ENCODE results near the gene SBF2. TPM values are rescaled to one million over a fixed set of nuclear protein-coding genes. Genes with fewer than 3 reads are reported as not detected.
"Not testable (repeated sequence)": the region's sequence is repeated elsewhere in the genome, so short reads cannot be mapped to it uniquely, and the experiment has no call there.

Gene SBF2
- total RNA-seq, 1 donor from 2014 or later: 38.5 TPM

GRCh38 chr11:10004526-10005113 is 289.4 kb downstream of the SBF2 start:
- H3K27ac ChIP-seq: no peak overlapping the region
- intact Hi-C loops (cut with DNase I): no loop called here
- no peaks in the 10 kb centered on the region for H3K4me1 ChIP-seq
- TF ChIP-seq CTCF (IDR thresholded peaks at IDR 0.05): no peak
- H3K27me3 ChIP-seq: no peaks in the 10 kb centered on the region
- H3K36me3 ChIP-seq: no peaks in the 10 kb centered on the region
- H3K9me3 ChIP-seq: no peaks in the 10 kb centered on the region
- no peak overlapping the region for H3K4me3 ChIP-seq
- DNase-seq: no peak
- no peak for ATAC-seq

DNA sequence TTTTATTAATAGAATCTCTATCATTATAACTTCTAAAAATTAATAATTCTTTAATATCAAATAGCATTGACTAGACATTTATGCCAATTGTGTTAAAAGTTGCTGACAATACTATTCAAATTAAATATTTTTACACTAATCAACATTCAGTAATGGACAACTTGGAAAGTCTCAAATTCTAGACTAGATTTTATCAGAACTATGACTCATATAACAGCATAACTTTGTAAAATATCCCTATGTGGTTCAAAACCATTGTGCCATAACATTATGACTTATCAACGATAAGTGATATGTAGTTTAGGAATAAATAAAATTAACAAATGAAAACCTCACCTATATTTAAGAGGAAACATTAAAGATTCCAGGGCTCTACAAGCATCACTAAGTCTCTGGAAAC is 291.8 kb downstream of the SBF2 start:
- intact Hi-C loops (cut with DNase I): no loop called here
- no peak for ATAC-seq
- H3K4me3 ChIP-seq: no peak overlapping the region

GRCh38 chr11:9992306-9992705 is 301.7 kb downstream of the SBF2 start:
- Histone ChIP-seq H3K9me3 (no peaks in the 10 kb centered on the region), H3K4me1 (no peaks in the 10 kb centered on the region), H3K36me3 (peaks cover 19% of the 10 kb centered on the region), H3K27me3 (no peaks in the 10 kb centered on the region), H3K27ac (no peak overlapping the region), H3K4me3 (no peak overlapping the region)
- no peak for TF ChIP-seq CTCF (IDR thresholded peaks at IDR 0.05)
- intact Hi-C loops (cut with DNase I): no loop called here
- ATAC-seq (no peak), DNase-seq (no peak)

More for the DNA sequence above, 291.8 kb downstream of the SBF2 start:
- no peaks in the 10 kb centered on the region for H3K9me3 ChIP-seq
- H3K36me3 ChIP-seq: no peaks in the 10 kb centered on the region
- no peak overlapping the region for H3K27ac ChIP-seq
- no peaks in the 10 kb centered on the region for H3K27me3 ChIP-seq
- no peaks in the 10 kb centered on the region for H3K4me1 ChIP-seq
- DNase-seq: no peak
- no peak for TF ChIP-seq CTCF (IDR thresholded peaks at IDR 0.05)

DNA sequence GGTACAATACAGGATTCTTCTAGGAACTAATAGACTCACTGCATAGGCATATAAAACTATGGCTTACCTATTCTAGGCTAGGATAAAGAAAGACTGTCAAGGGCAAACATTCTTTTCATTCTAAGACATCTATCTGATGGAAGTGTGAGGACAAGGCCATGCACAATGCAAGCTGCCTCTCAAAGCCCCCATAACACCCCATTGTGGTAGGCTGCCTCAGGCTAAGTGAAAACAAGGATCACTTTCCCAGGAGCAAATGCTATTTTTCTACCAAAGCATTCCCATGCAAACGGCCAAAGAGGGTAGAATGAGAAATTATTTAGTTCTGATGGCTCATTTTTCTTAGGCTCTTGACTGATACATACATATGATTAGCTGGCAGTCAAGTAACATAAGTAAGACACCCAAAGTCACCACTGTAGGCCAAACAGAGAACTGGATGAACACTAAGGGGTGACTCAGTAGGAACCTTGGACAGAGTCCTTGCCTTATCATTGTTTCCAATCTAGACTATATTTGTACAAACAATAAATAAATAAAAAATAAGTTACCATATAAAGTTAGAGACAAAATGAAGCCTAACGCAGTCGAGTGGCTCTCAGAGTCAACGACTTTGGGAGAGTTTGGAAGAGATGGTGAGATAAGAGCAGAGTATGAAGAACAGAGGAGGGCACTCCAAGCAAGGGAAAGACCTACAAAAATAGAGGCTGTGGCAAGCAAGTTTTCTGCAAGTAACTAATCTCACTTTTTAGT is 303.6 kb downstream of the SBF2 start:
- DNase-seq: no peak
- Histone ChIP-seq H3K4me3 (no peak overlapping the region), H3K27ac (no peak overlapping the region), H3K9me3 (no peaks in the 10 kb centered on the region), H3K4me1 (no peaks in the 10 kb centered on the region), H3K36me3 (peaks cover 15% of the 10 kb centered on the region), H3K27me3 (no peaks in the 10 kb centered on the region)
- TF ChIP-seq CTCF (IDR thresholded peaks at IDR 0.05): peak; percentile 24
- intact Hi-C loops (cut with DNase I): no loop called here
- no peak for ATAC-seq

- H3K9me3 ChIP-seq; H3K27me3 ChIP-seq; H3K36me3 ChIP-seq; intact Hi-C loops (cut with DNase I); ATAC-seq; H3K4me3 ChIP-seq; H3K27ac ChIP-seq; DNase-seq; H3K4me1 ChIP-seq: not testable (repeated sequence)
These were observed 306.7 kb downstream of the SBF2 start for GRCh38 chr11:9987303-9987702.

- Histone ChIP-seq H3K27me3 (no peaks in the 10 kb centered on the region), H3K9me3 (no peaks in the 10 kb centered on the region), H3K36me3 (no peaks in the 10 kb centered on the region), H3K4me1 (no peaks in the 10 kb centered on the region), H3K4me3 (no peak overlapping the region), H3K27ac (no peak overlapping the region)
- intact Hi-C loops (cut with DNase I): no loop called here
- ATAC-seq: no peak
- DNase-seq: no peak
- TF ChIP-seq CTCF (IDR thresholded peaks at IDR 0.05): no peak
These were observed 311.0 kb downstream of the SBF2 start for GRCh38 chr11:9982796-9983579.

Measured in upper lobe of right lung (tissue), 1 donor.